ENCODE data around the gene ADGRG6.

The ADGRG6 gene

GRCh38 chr6:142324111-142324510, 22.3 kb downstream of the ADGRG6 start:
- POLR2A ChIA-PET = interaction anchor here (2.7 kb wide), 1 partner anchor 23 kb away, joined by 17 read pairs; the partner anchor contains the start of gene ADGRG6
- no peak overlapping the region for H3K4me3 ChIP-seq (ENCODE audit: low read depth, low read length)
- CTCF ChIA-PET = interaction anchor here (1.0 to 2.1 kb wide), 5 partner anchors 9 to 24 kb away, joined by 4 to 6 read pairs (median 5); partner anchors contain the start of gene ADGRG6

GRCh38 chr6:142325111-142325510, 23.3 kb downstream of the ADGRG6 start:
- CTCF ChIA-PET = interaction anchor here (0.6 kb wide), 2 partner anchors 20 to 138 kb away, joined by 3 read pairs; no protein-coding TSS in a partner anchor
- no peak for TF ChIP-seq SCRT1 (tag by site-specific recombination; IDR thresholded peaks at IDR 0.05; ENCODE audit: borderline replicate concordance)
- no peak for TF ChIP-seq ZNF362 (tag by site-specific recombination; IDR thresholded peaks at IDR 0.05)
- no peak for TF ChIP-seq ZNF449 (tag by site-specific recombination; IDR thresholded peaks at IDR 0.05)
- no peak for TF ChIP-seq ZNF248 (tag by site-specific recombination; IDR thresholded peaks at IDR 0.05)
- TF ChIP-seq ZNF211 (tag by site-specific recombination; IDR thresholded peaks at IDR 0.05; ENCODE audit: low read depth) = no peak
- TF ChIP-seq, protein P1, sequence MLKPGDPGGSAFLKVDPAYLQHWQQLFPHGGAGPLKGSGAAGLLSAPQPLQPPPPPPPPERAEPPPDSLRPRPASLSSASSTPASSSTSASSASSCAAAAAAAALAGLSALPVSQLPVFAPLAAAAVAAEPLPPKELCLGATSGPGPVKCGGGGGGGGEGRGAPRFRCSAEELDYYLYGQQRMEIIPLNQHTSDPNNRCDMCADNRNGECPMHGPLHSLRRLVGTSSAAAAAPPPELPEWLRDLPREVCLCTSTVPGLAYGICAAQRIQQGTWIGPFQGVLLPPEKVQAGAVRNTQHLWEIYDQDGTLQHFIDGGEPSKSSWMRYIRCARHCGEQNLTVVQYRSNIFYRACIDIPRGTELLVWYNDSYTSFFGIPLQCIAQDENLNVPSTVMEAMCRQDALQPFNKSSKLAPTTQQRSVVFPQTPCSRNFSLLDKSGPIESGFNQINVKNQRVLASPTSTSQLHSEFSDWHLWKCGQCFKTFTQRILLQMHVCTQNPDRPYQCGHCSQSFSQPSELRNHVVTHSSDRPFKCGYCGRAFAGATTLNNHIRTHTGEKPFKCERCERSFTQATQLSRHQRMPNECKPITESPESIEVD (tag by site-specific recombination; IDR thresholded peaks at IDR 0.05) = 0 out of 2 replicates have a peak, but pooled peaks have one; percentile 22
- no peak for TF ChIP-seq SP2 (tag by site-specific recombination; IDR thresholded peaks at IDR 0.05)
- no peak for TF ChIP-seq HIC1 (tag by site-specific recombination; IDR thresholded peaks at IDR 0.05)
- TF ChIP-seq ZNF837 (tag by site-specific recombination; IDR thresholded peaks at IDR 0.05) = no peak
- TF ChIP-seq, protein P2, sequence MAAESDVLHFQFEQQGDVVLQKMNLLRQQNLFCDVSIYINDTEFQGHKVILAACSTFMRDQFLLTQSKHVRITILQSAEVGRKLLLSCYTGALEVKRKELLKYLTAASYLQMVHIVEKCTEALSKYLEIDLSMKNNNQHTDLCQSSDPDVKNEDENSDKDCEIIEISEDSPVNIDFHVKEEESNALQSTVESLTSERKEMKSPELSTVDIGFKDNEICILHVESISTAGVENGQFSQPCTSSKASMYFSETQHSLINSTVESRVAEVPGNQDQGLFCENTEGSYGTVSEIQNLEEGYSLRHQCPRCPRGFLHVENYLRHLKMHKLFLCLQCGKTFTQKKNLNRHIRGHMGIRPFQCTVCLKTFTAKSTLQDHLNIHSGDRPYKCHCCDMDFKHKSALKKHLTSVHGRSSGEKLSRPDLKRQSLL (tag by site-specific recombination; IDR thresholded peaks at IDR 0.05) = peak; percentile 91
- no peak for TF ChIP-seq SETDB1 (IDR thresholded peaks at IDR 0.05; ENCODE audit: insufficient read length, low read length)
- no peak for TF ChIP-seq ZNF214 (tag by site-specific recombination; IDR thresholded peaks at IDR 0.05; ENCODE audit: borderline replicate concordance)
- Histone ChIP-seq H3K9me3 (ENCODE audit: control insufficient read depth, insufficient read depth, low read depth, low read length) (no peaks in the 10 kb centered on the region), H3K4me3 (ENCODE audit: low read depth, low read length) (no peak overlapping the region), H3K36me3 (ENCODE audit: control insufficient read depth in 2 of 2, insufficient read depth in 1 of 2, low read length in 2 of 2) (no peaks in the 10 kb centered on the region), H3K4me1 (ENCODE audit: control insufficient read depth, insufficient read depth, low read length) (peaks cover 23% of the 10 kb centered on the region), H3K27ac (ENCODE audit: extremely low read depth, low read depth, low read length) (no peak overlapping the region)
- POLR2A ChIA-PET = no interaction called here

More at GRCh38 chr6:142324111-142324510, 22.3 kb downstream of the ADGRG6 start:
- Histone ChIP-seq H3K27ac (ENCODE audit: extremely low read depth, low read depth, low read length) (no peak overlapping the region), H3K9me3 (ENCODE audit: control insufficient read depth, insufficient read depth, low read depth, low read length) (no peaks in the 10 kb centered on the region), H3K36me3 (ENCODE audit: control insufficient read depth in 2 of 2, insufficient read depth in 1 of 2, low read length in 2 of 2) (no peaks in the 10 kb centered on the region), H3K4me1 (ENCODE audit: control insufficient read depth, insufficient read depth, low read length) (peaks cover 23% of the 10 kb centered on the region)
- no peak for TF ChIP-seq ZNF18 (tag by site-specific recombination; IDR thresholded peaks at IDR 0.05)
- TF ChIP-seq, protein P1 (tag by site-specific recombination; IDR thresholded peaks at IDR 0.05) = peak; percentile 5; the same call in 1 of the 2 replicates
